Omental fat pad (tissue), 4 donors: Measurements from ENCODE around the gene BMP2K. TPM values are rescaled to one million over a fixed set of nuclear protein-coding genes. Genes with fewer than 3 reads are reported as not detected.

ENCODE experiments used
- ATAC-seq: fragments of 150-250 bp; one replicate; pipeline ENCODE4 v1.9.1; 2016; ENCODE audit warnings: mild to moderate bottlenecking, moderate library complexity; ENCODE audit not compliant: low FRiP score
- DNase-seq: peaks from one replicate; pipeline ENCODE4 v3.0.0-alpha.2; 2019; ENCODE audit warnings: low spot score
- CTCF ChIP-seq, 3 donors: fragments of 450-650 bp; IDR thresholded peaks; one replicate each; pipeline ENCODE4 v1.5.1; 2016 to 2017; ENCODE audit warnings: antibody characterized with exemption in 3 of 3, mild to moderate bottlenecking in 3 of 3, moderate library complexity in 2 of 3
- total RNA-seq, 4 donors: library from RNA; depleted of rRNA; stranded (reverse); fragments of >200 nt; gene quantifications; one replicate each; pipeline ENCODE4 v1.1.0, GENCODE V29; 2016

BMP2K gene
- total RNA-seq, 4 donors from 2014 or later: 33.2 to 64.1 (median 43.7) TPM

DNA sequence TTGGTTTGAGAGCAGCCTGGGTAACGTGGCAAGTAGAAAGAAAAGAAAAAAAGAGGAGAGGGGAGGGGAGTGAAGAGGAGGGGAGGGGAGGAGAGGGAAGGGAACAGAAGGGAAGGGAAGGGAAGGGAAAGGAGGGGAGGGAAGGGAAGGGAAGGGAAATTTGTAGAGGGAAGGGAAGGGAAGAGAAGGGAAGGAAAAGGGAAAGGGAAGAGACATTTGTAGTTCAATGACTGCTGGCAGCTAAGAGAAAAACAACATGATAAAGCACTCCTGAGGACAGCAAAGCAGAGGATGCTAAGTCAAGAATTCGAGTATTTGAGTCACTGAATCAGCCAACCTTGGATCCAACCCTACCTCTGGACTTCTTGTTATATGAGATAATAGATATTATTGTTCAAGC lies 38.2 kb upstream of the BMP2K start:
- DNase-seq (no peak), ATAC-seq (no peak)
- TF ChIP-seq CTCF (IDR thresholded peaks at IDR 0.05): no peak

- TF ChIP-seq CTCF (IDR thresholded peaks at IDR 0.05): no peak
- no peak for ATAC-seq
Observed at GRCh38 chr4:78742300-78742699, 33.9 kb upstream of the BMP2K start.

DNA sequence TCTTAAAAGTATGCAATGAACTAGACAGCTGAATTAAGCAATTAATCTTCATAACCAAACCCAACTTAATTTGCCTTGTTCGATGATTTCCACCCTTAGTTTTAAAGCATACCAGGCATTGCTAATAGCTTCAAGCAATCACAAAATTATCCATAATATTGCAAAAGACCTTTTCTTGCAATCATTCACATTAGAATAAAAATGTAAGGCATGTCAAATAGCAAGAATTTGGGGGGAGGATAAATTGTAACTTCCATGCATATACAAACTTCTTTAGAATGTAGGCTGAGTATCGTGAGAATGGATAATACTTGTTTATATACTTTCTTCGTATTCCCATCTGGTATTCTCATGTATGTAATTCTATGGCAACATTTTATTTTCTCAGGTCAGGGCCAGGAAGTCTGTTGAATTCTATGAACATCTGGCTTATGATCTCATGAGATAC lies 28.7 kb upstream of the BMP2K start:
- TF ChIP-seq CTCF (IDR thresholded peaks at IDR 0.05): no peak
- ATAC-seq (no peak), DNase-seq (no peak)

More at GRCh38 chr4:78742300-78742699, 33.9 kb upstream of the BMP2K start:
- no peak for DNase-seq

DNA sequence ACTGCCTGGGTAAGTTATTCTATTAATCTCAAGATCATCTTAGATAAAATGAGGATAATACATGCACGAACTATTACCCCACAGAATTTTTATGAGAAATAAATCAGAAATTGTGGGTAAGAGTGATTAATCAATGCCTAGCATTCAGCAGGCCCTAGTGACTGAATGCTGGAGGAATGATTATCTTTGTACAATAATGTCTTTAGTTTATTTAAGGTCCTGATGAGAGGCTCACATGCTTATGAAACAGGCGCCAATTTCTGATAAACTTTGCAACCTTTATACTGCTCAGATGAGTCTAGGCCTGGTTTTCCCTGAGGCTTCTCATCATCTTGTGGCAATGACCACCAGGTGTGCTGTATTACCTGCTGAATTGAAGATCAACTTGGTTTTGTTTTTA lies 27.8 kb upstream of the BMP2K start:
- DNase-seq (no peak), ATAC-seq (no peak)
- no peak for TF ChIP-seq CTCF (IDR thresholded peaks at IDR 0.05)

- ATAC-seq (no peak), DNase-seq (no peak)
- TF ChIP-seq CTCF (IDR thresholded peaks at IDR 0.05): no peak
Observed at GRCh38 chr4:78749258-78749971, 26.7 kb upstream of the BMP2K start.

GRCh38 chr4:78749972-78750727 lies 26.0 kb upstream of the BMP2K start:
- no peak for TF ChIP-seq CTCF (IDR thresholded peaks at IDR 0.05)
- no peak for DNase-seq
- no peak for ATAC-seq
